GM21576 (cell line): ENCODE data around the gene AR.

ENCODE experiments used
- ATAC-seq: cut with Tn5 transposase; IDR thresholded peaks from one replicate; pipeline ENCODE4 v1.9.1; 2021; ENCODE audit warnings: mild to moderate bottlenecking, moderate library complexity; ENCODE audit not compliant: unreplicated experiment

Gene AR

GRCh38 chrX:67724359-67725110, 180.7 kb downstream of the AR start:
- no peak for ATAC-seq

GRCh38 chrX:67725471-67725870, 181.7 kb downstream of the AR start:
- no peak for ATAC-seq

DNA sequence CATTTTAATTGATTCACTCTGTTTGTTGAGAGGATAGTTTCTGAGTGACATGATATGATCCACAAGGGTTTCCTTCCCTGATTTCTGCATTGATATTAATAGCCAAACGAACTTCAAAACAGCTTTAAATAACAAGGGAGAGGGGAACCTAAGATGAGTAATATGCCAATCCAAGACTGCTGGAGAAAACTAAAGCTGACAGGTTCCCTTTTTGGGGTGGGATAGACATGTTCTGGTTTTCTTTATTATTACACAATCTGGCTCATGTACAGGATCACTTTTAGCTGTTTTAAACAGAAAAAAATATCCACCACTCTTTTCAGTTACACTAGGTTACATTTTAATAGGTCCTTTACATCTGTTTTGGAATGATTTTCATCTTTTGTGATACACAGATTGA, 182.2 kb downstream of the AR start:
- ATAC-seq: no peak

DNA sequence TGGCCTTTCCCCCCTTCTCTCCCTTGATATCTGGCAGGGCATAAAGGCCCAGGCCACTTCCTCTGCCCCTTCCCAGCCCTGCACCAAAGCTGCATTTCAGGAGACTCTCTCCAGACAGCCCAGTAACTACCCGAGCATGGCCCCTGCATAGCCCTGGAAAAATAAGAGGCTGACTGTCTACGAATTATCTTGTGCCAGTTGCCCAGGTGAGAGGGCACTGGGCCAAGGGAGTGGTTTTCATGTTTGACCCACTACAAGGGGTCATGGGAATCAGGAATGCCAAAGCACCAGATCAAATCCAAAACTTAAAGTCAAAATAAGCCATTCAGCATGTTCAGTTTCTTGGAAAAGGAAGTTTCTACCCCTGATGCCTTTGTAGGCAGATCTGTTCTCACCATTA, 183.8 kb downstream of the AR start:
- ATAC-seq: no peak

DNA sequence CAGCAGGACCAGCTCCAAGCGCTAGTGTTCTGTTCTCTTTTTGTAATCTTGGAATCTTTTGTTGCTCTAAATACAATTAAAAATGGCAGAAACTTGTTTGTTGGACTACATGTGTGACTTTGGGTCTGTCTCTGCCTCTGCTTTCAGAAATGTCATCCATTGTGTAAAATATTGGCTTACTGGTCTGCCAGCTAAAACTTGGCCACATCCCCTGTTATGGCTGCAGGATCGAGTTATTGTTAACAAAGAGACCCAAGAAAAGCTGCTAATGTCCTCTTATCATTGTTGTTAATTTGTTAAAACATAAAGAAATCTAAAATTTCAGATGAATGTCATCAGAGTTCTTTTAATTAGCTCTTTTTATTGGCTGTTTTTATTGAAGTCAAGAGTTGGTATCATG, 186.5 kb downstream of the AR start:
- no peak for ATAC-seq

GRCh38 chrX:67731061-67731460, 187.2 kb downstream of the AR start:
- no peak for ATAC-seq

DNA sequence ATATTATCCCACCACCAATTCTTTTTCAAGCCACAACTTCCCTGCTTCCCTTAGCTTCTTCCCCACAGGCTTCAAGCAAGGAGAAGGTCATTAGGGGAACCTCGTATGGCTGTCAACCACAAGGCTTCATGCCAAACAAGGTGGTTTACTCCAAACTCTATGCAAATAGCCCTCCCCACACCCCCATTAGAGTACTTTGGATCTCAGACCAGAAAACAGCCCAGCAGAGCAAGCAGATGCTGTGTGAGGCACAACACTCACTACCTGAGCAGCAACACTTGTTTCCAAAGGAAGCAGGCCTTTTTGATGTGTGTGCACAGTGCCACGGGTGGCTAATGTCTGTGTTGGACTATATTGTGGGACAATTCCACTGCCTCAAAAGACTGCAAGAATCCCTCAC, 189.0 kb downstream of the AR start:
- ATAC-seq: no peak

GRCh38 chrX:67734111-67734753, 190.4 kb downstream of the AR start:
- no peak for ATAC-seq

- ATAC-seq: no peak
Observed at GRCh38 chrX:67749536-67749935, 205.7 kb downstream of the AR start.

DNA sequence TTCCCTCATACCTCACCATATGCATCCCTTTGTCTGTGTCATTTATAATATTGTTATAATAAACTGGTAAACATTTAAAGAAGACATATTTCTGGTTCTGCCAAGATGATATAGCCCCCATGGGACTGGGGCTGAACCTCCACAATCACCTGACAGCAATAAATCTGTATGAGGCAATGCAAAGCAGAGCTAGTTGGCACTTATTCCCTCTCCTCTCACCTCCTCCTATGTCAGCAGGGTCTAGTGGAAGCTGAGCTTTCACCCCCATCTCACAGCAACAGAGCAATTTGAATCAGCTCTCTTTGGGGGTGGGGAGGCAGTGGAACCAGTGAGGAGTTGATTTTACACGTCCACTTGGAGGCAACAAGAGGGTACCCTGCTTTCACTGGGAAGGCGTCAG, 206.9 kb downstream of the AR start:
- no peak for ATAC-seq

DNA sequence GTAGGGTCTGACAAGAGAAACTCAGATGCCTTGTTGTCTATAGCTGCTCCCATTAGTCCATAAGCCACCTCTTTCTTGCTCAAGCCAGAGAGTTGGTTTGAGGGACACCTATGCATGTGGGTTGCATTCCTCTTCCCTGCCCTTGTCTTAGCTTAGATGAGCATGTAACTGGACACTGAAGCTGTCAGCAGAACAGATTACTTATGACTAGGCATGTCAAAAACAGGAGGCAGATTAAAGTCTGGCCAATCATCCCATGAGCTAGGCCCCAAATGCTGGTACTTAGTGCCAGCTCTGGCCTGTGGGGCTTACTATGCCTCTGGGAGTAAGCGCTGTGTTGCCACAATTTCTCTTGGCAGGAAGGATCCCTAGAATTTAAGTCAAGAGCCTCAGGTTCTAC, 215.2 kb downstream of the AR start:
- ATAC-seq: no peak

DNA sequence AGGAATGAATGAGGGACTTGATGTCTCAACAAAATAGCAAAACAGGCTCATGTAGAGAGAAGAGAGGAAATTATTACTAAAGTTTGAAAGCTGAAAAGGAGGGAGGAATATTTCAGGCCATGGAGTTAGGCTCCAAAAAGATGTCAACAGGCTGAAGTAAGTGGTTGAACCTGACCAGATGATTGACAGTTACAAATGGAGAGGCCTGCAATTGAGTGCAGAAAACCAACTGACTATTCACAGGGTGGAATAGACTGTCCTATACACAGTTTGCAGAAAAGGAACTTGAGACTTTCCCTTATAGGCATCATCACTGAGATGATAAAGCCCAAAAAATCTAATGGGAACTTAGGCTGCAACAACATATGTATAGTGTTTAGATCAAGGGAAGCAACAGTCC, 233.3 kb downstream of the AR start:
- ATAC-seq: no peak

GRCh38 chrX:67779099-67779498, 235.3 kb downstream of the AR start:
- ATAC-seq: no peak
